ENCODE measurements around the gene BTF3L4.
"Not testable (repeated sequence)": the region's sequence is repeated elsewhere in the genome, so short reads cannot be mapped to it uniquely, and the experiment has no call there.

The BTF3L4 gene

GRCh38 chr1:52055866-52056162 lies 281 bp upstream of the BTF3L4 start:
- no peak for DNase-seq

GRCh38 chr1:52056937-52057231 lies 789 bp downstream of the BTF3L4 start:
- DNase-seq, result no peak

GRCh38 chr1:52057255-52057654 lies 1.2 kb downstream of the BTF3L4 start:
- DNase-seq, result no peak

DNA sequence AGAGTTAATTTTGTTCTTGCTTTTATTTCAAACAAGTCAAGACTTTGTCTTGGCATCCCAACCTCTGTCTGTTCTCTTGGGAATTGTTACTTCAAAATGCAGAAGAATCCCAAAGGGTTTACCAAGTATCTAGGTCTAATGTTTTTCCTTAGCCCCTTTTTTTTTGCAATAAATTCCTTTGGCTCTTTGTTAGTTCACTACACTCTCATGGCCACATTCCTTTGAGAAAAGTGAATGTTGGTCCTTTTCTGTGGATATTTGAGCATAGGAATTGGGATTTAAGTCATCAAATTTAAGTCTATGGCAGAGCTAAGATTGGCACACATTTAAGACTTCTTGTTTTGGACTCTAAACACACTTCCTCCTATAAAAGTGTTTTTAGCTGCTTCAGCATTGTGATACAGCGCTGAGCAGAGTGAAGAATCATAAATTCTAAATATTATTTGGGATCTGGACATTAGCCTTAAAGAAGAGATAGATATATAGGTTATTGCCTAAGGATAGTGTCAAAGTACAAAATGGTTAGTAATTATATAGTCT lies 1.9 kb downstream of the BTF3L4 start:
- DNase-seq, result no peak

DNA sequence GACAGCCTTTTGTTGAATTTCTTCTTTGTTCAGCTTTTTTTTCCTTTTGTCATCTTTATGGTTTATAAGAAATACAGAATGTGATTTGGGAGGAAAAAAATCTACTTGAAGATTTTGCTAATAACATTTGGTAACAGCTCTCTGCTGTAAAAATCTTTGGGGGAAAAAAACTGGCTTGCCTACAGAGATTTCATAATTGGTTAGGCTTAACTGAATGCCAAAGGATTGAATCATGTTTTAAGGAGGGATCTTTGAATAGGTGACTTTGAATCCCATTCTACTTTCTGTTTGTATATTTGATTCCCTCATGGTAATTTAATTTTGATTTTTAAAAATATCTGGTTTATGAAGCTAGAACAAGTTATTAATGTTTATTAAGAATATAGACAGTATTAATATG lies 3.2 kb downstream of the BTF3L4 start:
- no peak for DNase-seq

GRCh38 chr1:52059888-52060287 lies 3.8 kb downstream of the BTF3L4 start:
- no peak for DNase-seq

GRCh38 chr1:52060822-52061221 lies 4.7 kb downstream of the BTF3L4 start:
- DNase-seq, result no peak

DNA sequence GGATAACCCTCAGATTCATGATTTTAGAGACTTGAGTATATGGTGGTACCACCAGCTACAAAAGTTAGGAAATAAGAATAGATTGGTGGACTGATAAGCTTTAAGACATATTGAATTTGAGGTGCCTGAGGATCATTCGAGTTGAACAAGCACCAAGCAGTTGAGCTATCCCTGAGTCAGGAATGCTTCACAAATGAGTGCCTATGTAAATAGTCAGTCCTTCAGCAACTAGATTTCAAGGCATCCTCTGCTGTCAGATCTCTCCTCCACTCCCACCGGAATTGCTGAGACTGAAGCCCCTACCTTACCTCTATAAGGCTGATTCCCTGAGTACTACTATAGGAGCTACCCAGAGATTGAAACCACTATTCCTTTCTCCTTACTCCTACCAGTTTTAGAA lies 7.1 kb downstream of the BTF3L4 start:
- no peak for DNase-seq

GRCh38 chr1:52070704-52071103 lies 14.6 kb downstream of the BTF3L4 start:
- DNase-seq, result no peak

DNA sequence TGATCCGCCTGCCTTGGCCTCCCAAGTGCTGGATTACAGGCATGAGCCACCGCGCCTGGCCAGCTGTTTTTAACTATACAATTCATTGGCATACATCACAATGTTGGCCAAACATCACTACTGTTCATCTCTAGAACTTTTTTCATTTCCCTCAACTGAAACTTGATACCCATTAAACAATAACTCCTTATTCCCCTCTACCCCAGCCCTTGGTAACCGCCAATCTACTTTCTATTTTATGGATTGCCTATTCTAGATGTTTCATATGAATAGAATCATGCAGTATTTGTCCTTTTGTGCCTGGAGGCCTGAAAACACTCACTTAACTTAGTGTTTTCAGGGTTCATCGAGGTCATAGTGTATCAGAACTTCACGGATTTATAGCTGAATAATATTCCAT lies 16.2 kb downstream of the BTF3L4 start:
- DNase-seq, result no peak

DNA sequence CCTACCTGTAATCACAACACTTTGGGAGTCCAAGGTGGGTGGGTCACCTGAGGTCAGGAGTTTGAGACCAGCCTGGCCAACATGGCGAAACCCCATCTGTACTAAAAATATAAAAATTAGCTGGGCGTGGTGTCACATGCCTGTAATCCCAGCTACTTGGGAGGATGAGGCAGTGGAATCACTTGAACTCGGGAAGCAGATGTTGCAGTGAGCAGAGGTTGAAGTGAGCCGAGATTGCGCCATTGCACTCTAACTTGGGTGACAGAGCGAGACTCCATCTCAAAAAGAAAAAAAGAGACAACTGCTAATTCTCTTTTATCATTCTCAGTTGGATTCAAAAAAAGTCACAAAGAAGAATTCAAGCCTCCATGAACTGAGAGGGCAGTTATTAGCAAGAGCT lies 21.2 kb downstream of the BTF3L4 start:
- DNase-seq, result not testable (repeated sequence)

GRCh38 chr1:52080014-52080415 lies 23.9 kb downstream of the BTF3L4 start:
- DNase-seq, result no peak

- DNase-seq, result not testable (repeated sequence)
Observed at GRCh38 chr1:52087892-52088291, 31.8 kb downstream of the BTF3L4 start.

DNA sequence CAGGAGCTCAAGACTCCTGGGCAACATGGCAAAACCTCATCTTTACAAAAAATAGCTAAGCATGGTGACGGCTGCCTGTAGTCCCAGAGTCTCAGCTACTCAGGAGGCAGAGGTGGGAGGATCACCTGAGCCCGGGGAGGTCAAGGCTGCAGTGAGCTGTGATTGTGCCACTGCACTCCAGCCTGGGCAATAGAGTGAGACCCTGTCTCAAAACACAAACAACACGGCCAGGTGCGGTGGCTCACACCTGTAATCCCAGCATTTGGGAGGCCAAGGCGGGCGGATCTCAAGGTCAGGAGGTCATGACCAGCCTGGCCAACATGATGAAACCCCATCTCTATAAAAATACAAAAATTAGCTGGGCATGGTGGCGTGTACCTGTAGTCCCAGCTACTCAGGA lies 38.2 kb downstream of the BTF3L4 start:
- not testable (repeated sequence) for DNase-seq

DNA sequence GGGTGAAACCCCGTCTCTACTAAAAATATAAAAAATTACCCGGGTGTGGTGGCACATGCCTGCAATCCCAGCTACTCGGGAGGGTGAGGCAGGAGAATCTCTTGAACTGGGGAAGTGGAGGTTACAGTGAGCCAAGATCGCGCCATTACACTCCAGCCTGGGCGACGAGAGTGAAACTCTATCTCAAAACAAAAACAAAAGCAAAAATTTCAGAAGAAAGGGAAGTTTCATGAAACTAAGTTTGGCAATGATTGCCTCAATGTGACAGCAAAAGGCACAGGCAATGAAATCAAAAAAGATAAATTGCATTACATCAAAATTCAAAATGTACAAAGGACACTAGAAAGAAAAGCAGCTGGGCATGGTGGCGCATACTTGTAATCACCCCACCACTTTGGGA lies 40.1 kb downstream of the BTF3L4 start:
- DNase-seq, result no peak

DNA sequence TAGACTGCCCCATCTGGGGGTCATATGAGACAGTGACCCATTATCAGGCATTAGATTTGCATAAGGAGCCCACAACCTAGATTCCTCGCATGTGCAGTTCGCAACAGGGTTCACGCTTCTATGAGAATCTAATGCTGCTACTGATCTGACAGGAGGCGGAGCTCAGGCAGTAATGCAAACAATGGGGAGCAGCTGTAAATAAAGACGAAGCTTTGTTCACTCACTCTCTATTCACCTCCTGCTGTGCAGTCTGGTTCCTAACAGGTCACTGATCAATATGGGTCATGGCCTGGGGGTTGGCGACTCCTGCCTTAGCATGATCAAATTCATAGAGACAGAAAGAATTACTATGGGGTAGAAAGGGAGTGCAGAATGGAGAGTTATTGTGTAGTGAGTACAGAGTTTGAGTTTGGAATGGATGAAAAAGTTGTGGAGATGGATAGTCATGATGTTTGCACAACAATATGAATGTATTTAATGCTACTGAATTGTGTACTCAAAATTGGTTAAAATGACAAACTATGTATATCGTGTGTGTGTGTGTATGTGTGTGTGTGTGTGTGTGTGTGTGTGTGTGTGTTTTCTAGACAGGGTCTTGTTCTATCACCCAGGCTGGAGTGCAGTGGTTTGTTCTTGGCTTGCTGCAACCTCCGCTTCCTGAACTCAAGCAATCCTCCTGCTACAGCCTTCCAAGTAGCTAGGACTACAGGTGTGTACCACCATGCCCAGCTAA lies 42.2 kb downstream of the BTF3L4 start:
- no peak for DNase-seq

DNA sequence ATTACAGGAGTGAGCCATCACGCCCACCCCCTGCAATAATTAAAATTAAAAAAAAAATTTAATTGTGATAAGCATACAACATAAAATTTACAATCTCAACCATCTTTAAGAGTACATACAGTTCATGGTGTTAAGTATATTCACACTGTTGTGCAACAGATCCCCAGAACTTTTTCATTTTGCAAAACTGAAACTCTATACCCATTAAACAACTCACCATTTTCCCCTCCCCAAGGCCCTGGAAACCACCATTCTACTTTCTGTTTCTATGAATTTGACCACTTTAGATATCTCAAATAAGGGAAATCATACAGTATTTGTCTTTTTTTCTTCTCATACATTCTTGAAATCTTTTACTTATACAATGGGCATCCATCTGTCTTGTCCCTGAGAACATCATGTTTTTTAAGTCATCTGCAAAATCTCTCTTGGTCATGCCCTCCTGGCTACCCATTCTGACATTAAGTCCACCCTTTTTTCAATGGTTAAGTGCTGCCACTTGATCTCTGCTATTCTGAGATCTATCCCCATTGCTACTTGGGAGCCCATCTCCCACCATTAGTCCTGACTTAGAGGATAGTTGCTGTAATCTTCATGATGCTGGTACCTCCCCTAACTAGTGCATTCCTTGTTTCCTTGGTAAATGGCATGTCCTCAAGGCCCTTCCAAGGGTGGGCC lies 46.4 kb downstream of the BTF3L4 start:
- no peak for DNase-seq

DNA sequence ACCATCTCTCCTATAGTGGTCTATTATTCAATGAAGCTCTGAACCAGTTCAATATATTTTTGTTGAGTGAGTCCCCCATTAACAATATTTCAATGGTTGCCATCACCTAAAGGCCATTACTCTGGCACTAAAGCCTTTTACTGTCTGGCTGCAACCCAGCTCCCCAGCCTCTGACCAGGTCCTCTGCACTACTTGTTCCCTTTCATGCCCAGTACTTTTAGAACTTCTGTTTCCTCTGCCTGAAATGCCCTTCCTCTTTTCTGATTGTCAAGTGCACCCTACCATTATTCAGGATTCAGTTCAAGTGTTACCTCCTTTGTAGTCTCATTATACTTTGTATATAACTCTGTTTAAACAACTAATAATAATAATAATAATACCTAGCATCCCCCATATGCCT lies 55.4 kb downstream of the BTF3L4 start:
- DNase-seq, result no peak

GRCh38 chr1:52112489-52112888 lies 56.4 kb downstream of the BTF3L4 start:
- no peak for DNase-seq

- no peak for DNase-seq
Observed at GRCh38 chr1:52119301-52120079, 63.4 kb downstream of the BTF3L4 start.

DNA sequence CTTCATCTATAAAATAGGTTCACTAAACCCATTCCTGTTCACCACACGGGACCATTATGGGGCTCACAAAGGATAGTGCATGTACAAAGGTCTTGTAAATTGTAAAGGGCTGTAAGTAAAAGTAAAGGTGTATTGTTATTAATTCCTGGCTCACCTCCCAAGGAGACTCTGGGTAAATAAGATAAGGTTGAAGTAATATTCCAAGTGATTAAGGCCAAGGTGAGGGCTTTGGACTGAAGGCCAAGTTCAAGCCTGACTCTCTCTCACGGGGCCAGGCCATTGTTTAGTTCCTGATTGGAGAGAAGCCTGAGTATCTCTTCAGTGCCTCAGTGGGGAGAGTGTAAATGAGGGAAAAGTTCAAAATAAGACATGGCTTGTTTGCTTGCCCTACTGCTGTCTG lies 66.3 kb downstream of the BTF3L4 start:
- no peak for DNase-seq

- DNase-seq, result no peak
Observed at GRCh38 chr1:52123622-52124021, 67.5 kb downstream of the BTF3L4 start.

DNA sequence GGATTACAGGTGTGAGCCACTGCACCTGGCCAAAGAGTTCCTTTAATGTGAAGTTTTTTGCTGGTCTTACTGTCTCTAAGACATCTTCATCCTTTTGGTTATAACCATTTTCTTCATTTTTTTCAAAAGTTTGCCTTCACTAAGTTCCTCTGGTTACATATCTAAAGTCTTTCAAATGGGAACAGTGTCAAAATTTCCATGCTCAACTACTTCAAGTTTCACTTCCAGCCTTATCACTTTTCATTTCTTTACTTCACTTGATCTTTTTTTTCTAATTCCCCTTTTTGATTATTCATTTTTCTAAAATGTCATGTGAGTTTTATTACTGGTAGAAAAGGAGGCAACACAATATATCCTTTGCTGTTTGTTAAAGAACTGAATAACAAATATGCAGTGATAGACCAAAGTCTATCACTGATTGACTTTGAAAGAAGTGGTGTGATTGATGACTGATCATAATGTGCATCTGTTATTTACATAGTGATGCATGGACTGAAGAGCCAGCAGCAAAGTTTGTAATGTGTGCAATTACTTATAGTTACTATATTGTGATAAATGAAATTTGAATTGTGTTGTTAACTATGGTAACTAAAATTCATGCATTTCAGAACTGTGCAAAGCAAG lies 69.8 kb downstream of the BTF3L4 start:
- no peak for DNase-seq

All from NCI-H510A (cell line).